Adipose tissue (tissue), 3 donors: ENCODE results near the gene GPR158. TPM values are rescaled to one million over a fixed set of nuclear protein-coding genes. Genes with fewer than 3 reads are reported as not detected.
"Not testable (repeated sequence)": the region's sequence is repeated elsewhere in the genome, so short reads cannot be mapped to it uniquely, and the experiment has no call there.

Experiments used
- H3K27ac ChIP-seq: one replicate; pipeline ENCODE4 v1.5.1; 2013; ENCODE audit warnings: low read depth, low read length
- WGBS, 3 donors: extraction: QIAGEN DNeasy Blood & Tissue Kit; methylation state at CpG; one replicate each; pipeline ENCODE4 v1.1.7; 2013; 5-methylcytosine and 5-hydroxymethylcytosine counted together
- polyA plus RNA-seq, 3 donors: library from polyadenylated mRNA; stranded (reverse); fragments of 200-250 nt; gene quantifications; one replicate each; pipeline ENCODE4 v1.2.3, GENCODE V29; 2013
- donor health status: healthy with polysubstance abuse.
- donor health status: Bipolar disorder and iron deficiency.
- donor health status: healthy.

The GPR158 gene, protein sequence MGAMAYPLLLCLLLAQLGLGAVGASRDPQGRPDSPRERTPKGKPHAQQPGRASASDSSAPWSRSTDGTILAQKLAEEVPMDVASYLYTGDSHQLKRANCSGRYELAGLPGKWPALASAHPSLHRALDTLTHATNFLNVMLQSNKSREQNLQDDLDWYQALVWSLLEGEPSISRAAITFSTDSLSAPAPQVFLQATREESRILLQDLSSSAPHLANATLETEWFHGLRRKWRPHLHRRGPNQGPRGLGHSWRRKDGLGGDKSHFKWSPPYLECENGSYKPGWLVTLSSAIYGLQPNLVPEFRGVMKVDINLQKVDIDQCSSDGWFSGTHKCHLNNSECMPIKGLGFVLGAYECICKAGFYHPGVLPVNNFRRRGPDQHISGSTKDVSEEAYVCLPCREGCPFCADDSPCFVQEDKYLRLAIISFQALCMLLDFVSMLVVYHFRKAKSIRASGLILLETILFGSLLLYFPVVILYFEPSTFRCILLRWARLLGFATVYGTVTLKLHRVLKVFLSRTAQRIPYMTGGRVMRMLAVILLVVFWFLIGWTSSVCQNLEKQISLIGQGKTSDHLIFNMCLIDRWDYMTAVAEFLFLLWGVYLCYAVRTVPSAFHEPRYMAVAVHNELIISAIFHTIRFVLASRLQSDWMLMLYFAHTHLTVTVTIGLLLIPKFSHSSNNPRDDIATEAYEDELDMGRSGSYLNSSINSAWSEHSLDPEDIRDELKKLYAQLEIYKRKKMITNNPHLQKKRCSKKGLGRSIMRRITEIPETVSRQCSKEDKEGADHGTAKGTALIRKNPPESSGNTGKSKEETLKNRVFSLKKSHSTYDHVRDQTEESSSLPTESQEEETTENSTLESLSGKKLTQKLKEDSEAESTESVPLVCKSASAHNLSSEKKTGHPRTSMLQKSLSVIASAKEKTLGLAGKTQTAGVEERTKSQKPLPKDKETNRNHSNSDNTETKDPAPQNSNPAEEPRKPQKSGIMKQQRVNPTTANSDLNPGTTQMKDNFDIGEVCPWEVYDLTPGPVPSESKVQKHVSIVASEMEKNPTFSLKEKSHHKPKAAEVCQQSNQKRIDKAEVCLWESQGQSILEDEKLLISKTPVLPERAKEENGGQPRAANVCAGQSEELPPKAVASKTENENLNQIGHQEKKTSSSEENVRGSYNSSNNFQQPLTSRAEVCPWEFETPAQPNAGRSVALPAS (N-terminal part only)
- under 1 TPM; under 0.01 to 0.19 (median 0.12) TPM for polyA plus RNA-seq

DNA sequence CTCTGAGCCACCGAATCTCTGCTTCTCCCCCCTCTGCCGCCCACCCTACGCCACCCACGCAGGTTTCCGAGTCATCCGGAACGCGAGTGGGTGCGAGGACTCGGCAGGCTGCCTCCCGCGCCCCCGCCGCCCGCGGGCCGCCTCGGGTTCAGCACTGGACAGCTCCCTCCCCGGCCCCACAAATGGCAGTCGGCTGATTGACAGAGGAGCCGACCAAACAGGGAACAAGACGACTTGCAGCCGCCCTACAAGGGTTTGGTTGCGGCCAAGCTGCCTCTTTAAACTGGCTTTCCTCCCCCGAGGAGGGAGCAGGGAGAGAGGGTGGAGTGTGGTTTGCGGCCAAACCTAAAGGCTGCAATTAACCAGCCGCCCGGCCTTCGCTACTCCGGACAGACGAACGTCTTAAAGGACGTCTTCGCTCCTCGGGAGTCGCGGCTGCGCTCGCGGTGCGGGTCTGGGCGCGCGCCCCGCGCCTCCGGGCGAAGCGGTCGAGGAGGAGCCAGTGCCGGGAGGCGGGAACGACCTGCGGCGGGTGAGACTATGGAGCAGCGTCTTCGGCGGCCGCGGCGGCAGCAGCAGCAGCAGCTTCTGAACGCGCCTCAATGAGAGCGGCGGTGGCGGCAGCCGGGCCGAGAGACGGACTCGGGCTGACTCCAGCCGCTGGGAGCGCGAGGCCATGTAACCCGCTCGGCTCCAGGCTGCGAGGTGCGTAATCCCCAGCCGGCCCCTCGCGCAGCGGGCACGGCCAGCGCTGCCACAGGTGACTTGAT, at the start of gene GPR158:
TSS of gene GPR158 (plus strand) at position 541 of the 770 bp plus-strand sequence. CDS start 420 bp downstream, outside the sequence.
- 1 to 3% (median 2%) methylated on average over 82 to 83 of the region's 83 CpGs for WGBS, 3 donors
- no peak within 1 kb of the TSS for H3K27ac ChIP-seq

DNA sequence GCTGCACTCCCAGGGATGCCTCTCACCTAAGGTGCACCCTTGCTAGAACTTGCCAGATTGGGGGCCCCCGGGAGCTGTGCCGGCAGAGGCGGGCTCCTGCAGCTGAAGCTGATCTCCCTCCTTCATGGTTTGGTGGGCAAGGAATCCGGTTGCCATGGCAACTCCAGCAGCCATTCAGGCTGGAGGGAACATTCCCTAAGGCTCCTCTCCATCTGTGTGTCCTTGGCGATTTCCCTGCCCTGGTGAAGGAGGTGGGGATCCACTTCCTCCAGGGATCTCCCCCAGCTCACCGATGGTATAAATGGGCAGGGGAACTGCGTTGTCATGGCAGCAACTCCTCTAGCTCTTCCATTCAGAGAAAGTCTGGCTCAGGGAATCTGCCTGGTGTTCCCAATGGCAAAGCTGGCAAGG, 49.6 kb upstream of the GPR158 start:
- WGBS, 3 donors = 34 to 54% (median 35%) methylated on average over 7 of the region's 7 CpGs
- H3K27ac ChIP-seq = no peak overlapping the region

DNA sequence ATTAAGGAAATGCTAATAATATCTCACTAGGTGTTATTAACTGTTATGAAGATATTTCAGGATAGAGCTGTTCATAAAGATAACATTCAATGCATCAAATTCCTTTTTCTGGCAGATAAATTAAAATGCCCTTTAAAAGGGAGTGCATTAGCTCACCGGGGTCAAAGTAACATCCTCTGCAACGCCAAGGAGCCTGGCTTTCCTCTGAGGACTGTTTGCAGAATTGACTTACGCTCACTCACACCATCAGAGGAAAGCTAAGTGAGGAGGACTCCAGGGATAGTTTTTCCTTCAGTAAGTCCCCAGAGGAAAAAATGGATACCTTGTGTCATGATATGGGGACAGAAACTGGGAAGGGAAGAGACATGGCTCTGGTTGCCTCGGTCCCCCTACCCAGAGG, 45.2 kb upstream of the GPR158 start:
- 53 to 59% (median 59%) methylated on average over 4 of the region's 4 CpGs for WGBS, 3 donors
- H3K27ac ChIP-seq = no peak overlapping the region

DNA sequence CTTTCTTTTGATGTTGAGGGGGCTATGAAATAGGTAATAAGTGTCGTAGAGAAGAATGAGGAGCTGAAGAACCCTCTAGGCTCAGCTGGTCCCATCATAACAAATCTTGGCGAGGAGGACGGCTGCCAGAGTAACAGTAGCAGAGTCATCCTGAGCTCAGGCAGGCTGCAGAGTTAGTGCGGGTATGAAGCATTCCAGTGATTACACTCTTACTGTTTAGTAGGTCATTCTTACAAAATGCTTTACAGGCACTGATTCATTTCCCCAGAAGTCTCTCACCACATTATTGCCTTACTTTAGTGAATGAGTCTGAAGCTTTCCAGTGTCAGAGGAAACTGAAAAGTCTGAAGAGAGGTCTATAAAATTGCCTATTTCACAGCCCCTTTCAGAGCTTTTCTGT, 43.9 kb upstream of the GPR158 start:
- no peak overlapping the region for H3K27ac ChIP-seq
- 71 to 73% (median 73%) methylated on average over 4 of the region's 4 CpGs for WGBS, 3 donors

DNA sequence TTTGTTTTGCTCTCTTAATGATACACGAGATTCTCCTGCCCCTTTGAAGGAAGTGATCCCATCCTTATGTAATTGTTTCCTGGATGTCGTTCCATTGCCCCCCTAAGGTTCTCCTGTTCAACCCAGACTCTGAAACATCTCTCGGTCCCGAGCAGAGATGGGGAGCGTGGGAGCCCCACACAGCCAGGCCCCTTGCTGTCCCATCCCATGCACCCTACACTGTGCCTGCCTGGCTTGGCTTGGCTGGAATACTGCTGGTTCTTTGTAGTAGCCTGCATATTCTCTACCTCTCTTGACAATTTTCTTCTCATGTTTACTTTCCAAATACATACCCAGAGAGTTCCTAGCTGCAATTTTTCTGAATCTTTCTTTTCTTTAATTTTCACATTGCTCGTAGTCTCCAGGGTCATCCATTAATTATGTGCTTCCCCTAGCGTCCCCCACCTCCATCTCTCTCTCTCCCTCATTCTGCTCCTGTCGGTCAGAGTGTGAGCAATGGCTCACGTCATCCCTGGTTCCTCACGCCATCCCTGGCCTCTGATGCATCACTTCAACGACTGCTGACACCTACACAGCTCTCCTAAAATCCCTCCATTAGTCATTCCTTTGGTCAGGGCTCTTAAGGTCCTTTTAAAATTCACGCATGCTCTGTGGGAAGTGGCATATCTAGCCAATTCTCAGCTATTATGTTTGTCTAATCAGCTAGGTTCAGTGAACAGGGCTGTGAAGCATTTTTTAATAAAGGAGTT, 32.5 kb upstream of the GPR158 start:
- H3K27ac ChIP-seq = no peak overlapping the region
- 55 to 67% (median 61%) methylated on average over 12 of the region's 12 CpGs for WGBS, 3 donors

DNA sequence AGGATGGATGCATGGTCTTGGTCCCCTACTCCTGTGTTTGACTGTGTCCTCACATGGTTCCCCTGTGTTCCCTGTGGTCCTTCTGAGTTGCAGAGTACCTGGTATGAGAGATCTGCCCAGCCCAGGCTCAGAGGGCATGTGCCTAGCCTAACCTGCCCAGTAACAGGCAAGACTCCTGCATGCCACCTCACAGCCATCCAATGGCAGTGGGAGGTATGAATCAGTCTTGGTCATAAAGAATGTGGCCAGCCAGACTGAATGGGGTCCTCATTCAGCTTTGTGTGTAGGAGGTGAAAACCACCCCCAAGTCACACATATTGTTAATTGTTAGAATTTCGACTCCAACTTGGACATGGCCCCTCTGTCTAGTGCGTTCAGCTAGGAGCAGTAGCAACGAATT, 17.2 kb upstream of the GPR158 start:
- 65 to 78% (median 77%) methylated on average over 3 of the region's 3 CpGs for WGBS, 3 donors
- H3K27ac ChIP-seq = no peak overlapping the region

DNA sequence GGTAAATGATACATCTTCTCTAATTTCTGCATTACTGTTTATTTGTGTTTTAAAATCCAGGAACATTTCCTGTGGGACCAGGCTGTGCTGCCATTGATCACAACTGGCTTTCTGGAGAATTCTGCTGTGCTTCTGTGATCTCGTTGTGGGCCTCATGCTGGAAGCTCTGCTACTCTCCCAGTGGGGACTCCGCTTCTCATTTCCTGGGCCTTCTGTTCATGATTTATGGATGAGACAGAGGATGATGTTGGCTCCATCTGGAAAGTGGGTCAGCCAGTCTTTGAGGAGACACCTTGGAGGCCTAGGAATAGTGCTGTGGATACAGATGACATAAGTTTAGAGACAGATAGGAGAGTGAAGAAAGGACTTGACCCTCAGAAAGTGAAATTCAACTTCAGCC, 15.2 kb upstream of the GPR158 start:
- WGBS, 3 donors = 75 to 80% (median 77%) methylated on average over 2 of the region's 2 CpGs
- no peak overlapping the region for H3K27ac ChIP-seq

DNA sequence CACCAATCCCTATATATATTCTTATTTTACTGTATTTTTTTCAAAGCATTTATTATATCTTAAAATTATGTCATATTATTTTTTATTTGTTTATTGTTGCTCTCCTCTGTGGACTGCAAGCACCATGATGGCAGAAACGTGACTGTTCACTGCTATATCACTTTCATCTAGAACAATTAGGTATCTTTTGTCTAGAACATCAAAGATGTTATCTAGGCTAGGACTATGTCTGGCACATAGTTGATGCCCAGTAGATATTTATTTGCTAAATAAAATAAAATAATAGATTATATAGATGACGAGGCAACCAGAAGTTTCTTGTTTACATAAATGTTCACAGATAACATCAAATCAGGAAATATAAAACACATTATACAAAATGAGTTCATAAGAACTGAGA, 12.4 kb upstream of the GPR158 start:
- WGBS, 3 donors = 44 to 64% (median 63%) methylated on average over 2 of the region's 2 CpGs
- no peak overlapping the region for H3K27ac ChIP-seq

DNA sequence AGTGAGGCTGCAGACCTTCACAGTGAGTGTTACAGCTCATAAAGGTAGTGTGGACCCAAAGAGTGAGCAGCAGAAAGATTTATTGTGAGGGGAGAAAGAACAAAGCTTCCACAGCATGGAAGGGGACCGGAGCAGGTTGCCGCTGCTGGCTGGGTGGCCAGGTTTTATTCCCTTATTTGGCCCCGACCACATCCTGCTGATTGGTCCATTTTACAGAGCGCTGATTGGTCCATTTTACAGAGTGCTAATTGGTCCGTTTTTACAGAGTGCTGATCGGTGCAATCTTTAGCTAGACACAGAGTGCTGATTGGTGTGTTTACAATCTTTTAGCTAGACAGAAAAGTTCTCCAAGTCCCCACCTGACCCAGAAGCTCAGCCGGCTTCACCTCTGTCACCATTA, 11.3 kb upstream of the GPR158 start:
- not testable (repeated sequence) for H3K27ac ChIP-seq
- 80 to 91% (median 91%) methylated on average over 7 of the region's 7 CpGs for WGBS, 3 donors

DNA sequence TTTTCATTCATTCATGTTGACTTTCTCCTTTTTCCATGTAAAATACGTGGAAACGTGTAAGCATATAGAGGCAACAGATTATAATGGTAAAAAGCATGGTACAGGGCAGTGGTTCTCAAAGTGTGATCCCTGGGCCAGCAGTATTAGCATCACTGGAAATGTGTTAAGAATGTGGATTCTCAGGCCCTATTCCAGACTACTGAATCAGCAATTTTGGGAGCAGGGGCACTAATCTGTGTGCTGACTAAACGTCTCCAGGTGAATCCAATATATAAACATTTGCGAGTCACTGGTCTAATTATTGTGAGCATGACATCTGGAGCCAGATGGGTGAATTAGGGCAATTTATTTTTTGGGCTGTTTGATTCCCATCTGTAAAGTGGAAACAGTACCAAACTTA, 5.1 kb upstream of the GPR158 start:
- 67 to 81% (median 68%) methylated on average over 4 of the region's 4 CpGs for WGBS, 3 donors
- no peak overlapping the region for H3K27ac ChIP-seq

DNA sequence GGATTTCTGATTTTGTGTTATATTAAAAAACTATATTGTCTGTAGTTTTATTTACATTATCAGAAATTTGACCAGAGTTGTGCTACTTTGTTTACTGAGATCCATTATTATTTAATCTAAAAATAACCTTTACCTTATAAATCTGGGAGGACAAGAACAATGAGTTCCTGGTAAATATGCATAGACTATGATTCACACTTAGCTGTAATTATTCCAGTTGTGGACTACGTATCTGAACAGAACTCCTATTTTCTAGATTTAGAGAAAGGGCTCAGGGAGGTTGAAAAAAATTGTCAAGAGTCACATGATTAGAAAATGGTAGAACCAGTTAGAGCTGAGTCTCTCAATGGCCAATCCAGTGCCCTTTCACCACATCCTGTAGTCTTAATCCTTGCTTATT, 4.2 kb upstream of the GPR158 start:
- no peak overlapping the region for H3K27ac ChIP-seq
- 34 to 78% (median 78%) methylated on average over 1 of the region's 1 CpG for WGBS, 3 donors

DNA sequence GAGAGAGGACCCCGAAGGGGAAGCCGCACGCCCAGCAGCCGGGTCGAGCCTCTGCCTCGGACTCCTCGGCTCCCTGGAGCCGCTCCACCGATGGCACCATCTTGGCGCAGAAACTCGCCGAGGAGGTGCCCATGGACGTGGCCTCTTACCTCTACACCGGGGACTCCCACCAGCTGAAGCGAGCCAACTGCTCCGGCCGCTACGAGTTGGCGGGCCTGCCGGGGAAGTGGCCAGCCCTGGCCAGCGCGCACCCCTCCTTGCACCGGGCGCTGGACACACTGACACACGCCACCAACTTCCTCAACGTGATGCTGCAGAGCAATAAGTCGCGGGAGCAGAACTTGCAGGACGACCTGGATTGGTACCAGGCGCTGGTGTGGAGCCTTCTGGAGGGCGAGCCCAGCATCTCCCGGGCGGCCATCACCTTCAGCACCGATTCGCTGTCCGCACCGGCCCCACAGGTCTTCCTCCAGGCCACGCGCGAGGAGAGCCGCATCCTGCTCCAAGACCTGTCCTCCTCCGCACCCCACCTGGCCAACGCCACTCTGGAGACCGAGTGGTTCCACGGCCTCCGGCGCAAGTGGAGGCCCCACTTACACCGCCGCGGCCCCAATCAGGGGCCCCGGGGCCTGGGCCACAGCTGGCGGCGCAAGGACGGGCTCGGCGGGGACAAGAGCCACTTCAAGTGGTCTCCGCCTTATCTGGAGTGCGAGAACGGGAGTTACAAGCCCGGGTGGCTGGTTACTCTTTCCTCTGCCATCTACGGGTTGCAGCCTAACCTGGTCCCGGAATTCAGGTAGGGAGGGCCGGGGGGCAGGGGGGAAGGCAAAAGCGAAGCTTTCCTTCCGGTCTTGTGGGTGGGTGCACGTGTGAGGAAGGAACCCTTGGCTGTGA, 973 bp downstream of the GPR158 start:
- WGBS, 3 donors = 3 to 5% (median 4%) methylated on average over 63 to 66 of the region's 66 CpGs
- no peak overlapping the region for H3K27ac ChIP-seq

DNA sequence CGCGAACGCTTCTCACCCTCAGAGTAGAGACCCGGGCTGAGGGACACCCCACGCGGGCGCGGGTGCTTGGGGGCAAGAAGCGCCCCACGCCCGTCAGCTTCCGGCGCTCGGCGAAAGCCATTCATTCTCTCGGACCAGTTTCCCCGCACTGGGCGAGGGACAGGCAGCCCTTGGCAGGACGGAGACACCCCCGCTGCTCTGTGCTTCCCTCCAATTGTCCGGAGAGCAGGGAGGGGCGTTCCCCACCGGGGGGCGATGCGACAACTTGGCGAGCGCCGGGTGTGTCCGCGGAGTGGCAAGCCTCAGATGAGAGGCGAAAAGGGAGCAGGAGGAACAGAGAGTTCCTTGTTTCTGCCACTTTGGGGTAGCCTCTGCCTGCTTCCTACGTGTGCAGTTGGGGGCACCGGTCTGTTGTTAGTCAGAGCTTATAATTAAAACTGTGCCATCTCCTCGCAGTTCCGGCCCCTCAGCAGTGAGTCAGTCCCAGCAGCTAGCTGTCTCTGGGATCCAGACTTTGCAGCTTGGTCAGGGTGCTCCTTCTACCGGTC, 1.7 kb downstream of the GPR158 start:
- WGBS, 3 donors = 2 to 3% (median 2%) methylated on average over 35 to 36 of the region's 36 CpGs
- no peak overlapping the region for H3K27ac ChIP-seq

DNA sequence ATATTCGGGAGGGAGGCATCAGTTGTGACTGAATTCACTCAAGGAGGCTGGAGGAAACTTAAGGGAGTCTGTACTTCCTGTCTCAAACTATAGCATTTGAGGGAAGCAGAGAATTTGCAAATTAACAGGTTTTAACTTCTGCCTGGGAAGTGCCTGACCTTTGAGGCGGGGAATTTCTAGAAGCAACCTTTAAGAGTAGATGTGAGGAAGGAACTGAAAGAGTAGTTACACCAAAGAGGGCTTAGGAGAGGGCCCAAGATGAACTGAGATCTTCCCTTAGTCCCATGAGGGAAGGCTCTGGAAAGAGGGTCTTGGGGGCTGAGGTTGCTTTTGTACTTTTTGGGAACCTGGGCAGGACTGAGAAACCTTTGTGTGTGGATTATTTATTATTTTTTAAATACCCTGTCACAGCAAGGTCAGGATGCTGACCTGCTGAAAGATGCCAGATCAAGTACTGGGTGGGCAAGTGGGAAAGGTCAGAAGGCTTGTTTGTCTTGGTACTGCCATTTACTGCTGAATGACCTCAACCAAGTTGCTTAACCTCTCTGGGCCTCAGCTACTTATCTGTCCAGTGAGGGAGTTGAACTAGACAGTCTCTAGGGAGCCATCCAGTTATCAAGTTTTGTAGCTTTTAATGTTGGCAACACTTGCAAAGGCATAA, 2.4 kb downstream of the GPR158 start:
- no peak overlapping the region for H3K27ac ChIP-seq
- WGBS, 3 donors = 15 to 32% (median 26%) methylated on average over 2 of the region's 2 CpGs

DNA sequence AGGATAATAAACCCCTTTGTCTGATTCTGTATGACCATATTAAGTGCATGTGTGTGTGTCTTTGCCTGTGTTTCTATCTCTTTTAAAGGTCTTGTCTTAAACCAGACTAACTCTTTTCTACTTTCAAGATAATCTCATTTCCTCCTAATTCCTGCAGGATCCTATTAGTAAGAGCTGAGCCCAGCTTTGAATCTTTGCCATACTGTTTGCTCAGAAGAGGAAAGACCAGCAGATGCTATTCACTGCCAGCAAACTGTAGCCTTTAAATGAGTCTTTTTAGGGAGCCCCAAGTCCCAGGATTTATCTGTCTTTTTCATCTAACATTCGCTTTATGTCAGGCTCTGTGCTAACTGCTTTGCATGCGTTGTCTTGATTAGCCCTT, 2.9 kb downstream of the GPR158 start:
- WGBS, 3 donors = 86 to 88% (median 86%) methylated on average over 2 of the region's 2 CpGs
- H3K27ac ChIP-seq = no peak overlapping the region

DNA sequence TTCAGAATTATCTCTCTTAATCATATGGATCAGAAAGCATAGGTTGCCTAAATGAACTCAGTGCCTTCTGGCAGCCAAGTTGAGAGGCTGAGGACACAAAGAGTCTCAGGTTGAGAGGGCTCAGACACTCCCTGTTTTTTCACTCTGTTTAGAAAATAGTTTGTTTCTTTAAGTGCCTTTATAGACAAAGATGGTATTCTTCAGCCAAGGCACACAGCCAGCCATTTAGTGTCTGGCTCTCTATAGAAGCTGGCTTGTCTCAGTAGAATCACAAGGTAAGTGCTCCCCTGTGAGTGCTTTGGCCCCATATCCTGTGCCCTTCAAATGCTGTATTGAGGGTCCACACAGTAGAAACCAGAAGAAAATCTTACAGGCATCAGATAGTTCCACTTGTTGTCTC, 3.6 kb downstream of the GPR158 start:
- H3K27ac ChIP-seq = no peak overlapping the region
